ENCODE measurements around the gene SLC38A9.

DNA sequence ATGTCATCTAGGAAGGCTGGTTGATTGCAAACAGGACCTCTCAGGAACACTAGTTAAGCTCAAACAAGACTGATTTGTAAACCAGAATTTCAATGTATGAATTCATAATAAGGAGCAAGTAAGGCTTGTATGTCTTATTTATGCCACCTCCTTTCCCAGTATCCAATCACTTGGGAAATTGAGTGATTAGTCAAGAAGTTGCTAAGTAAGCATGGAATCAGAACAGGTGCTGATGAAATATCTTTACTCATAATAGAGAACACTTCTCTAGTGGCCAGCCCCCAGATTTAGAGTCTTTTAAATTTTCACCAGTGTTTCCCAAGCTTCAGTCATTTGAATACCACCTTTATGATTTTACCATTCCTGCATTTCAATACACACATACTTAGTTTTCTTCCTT is 20.5 kb upstream of the SLC38A9 start:
- TF ChIP-seq, protein P1, sequence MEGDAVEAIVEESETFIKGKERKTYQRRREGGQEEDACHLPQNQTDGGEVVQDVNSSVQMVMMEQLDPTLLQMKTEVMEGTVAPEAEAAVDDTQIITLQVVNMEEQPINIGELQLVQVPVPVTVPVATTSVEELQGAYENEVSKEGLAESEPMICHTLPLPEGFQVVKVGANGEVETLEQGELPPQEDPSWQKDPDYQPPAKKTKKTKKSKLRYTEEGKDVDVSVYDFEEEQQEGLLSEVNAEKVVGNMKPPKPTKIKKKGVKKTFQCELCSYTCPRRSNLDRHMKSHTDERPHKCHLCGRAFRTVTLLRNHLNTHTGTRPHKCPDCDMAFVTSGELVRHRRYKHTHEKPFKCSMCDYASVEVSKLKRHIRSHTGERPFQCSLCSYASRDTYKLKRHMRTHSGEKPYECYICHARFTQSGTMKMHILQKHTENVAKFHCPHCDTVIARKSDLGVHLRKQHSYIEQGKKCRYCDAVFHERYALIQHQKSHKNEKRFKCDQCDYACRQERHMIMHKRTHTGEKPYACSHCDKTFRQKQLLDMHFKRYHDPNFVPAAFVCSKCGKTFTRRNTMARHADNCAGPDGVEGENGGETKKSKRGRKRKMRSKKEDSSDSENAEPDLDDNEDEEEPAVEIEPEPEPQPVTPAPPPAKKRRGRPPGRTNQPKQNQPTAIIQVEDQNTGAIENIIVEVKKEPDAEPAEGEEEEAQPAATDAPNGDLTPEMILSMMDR (IDR thresholded peaks at IDR 0.05): no peak
- TF ChIP-seq POLR2A (IDR thresholded peaks at IDR 0.05): no peak
